HG03175 (cell line): ENCODE data around the gene CLDN10.
"Not testable (repeated sequence)": the region's sequence is repeated elsewhere in the genome, so short reads cannot be mapped to it uniquely, and the experiment has no call there.

Experiments used
- ATAC-seq: cut with Tn5 transposase; IDR thresholded peaks from one replicate; pipeline ENCODE4 v1.9.1; 2021; ENCODE audit warnings: mild to moderate bottlenecking, moderate library complexity; ENCODE audit not compliant: unreplicated experiment

Gene CLDN10

DNA sequence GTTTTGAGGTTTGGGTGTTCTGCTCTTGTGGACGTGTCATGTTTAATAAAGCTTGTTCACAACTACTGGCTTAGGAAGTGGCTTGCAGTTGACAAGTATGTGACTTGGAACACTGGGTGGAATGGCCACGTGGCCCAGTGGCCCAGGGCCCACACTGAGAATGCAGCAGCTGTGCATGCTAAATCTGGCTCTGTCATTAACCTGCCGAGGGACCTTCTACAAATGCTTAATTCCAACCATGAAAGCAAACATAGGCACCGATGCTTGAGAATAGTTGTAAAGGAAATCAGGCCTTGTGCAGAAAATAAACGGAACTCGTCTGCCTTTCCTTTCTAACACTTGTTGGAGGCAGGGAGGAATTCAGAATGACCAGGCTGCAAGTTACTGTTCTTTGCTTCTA lies 11.6 kb upstream of the CLDN10 start:
- no peak for ATAC-seq

GRCh38 chr13:95541308-95541707 lies 11.2 kb upstream of the CLDN10 start:
- ATAC-seq = no peak

DNA sequence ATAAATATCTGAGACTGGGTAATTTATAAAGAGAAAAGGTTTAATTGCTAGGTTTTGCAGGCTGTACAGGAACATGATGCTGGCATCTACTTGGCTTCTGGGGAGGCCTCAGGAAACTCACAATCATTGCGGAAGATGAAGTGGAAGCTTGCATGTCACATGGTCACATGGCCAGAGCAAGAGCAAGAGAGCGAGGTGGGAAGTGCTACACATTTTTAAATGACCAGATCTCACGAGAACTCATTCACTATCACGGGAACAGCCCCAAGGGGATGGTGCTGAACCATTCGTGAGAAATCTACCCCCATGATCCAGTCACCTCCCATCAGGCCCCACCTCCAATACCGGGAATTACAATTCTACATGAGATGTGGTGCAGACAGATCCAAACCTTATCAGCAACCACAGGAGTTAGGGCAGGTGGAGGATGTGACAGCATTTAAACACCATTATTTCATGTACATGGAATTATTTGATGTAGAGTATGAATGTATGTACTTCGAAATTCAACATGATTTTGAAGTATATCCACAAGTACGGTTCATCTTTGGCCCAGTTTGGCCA lies 10.5 kb upstream of the CLDN10 start:
- no peak for ATAC-seq

DNA sequence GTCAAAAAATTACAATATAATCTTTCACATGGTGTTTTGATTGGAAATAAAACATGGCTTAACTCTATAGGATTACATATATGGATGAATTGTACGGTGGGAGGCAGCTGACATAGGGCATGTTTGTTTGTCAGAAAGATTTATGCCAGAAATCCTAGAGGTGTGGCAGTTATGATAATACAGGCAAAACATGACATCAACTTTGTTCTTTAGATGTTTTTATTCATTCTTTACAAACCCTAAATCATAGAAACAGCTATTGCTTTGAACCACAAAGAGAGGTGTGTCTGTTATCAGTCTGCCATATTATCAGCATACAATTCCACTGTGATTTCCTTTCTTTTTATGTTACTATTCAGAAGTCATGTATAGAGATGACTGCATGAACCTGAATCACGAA lies 8.2 kb upstream of the CLDN10 start:
- no peak for ATAC-seq

GRCh38 chr13:95546919-95547318 lies 5.6 kb upstream of the CLDN10 start:
- ATAC-seq = no peak

GRCh38 chr13:95547531-95548167 lies 4.9 kb upstream of the CLDN10 start:
- no peak for ATAC-seq

DNA sequence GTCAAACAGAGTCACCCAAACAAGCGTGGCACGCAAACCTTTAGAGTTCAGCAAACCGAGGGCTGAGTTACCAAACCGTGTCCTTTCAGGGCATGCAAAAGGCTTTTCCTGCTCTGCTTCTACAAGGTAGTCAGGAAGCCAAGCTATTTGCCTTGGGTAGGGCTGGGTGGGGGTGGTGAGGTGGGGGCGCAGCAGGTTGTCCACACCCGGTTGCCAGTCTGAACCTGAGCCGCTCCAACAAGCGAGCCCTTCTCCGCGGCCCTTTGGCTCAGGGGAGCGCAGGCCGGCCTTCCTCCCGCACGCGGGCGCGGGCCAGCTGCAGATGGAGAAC lies 347 bp upstream of the CLDN10 start:
- ATAC-seq = no peak

- ATAC-seq = no peak
Measured at GRCh38 chr13:95553581-95554385, 1.3 kb downstream of the CLDN10 start.

- no peak for ATAC-seq
Measured at GRCh38 chr13:95557013-95557412, 4.5 kb downstream of the CLDN10 start.

GRCh38 chr13:95559100-95559499 lies 6.6 kb downstream of the CLDN10 start:
- ATAC-seq = no peak

- ATAC-seq = no peak
Measured at GRCh38 chr13:95560387-95560786, 7.9 kb downstream of the CLDN10 start.

DNA sequence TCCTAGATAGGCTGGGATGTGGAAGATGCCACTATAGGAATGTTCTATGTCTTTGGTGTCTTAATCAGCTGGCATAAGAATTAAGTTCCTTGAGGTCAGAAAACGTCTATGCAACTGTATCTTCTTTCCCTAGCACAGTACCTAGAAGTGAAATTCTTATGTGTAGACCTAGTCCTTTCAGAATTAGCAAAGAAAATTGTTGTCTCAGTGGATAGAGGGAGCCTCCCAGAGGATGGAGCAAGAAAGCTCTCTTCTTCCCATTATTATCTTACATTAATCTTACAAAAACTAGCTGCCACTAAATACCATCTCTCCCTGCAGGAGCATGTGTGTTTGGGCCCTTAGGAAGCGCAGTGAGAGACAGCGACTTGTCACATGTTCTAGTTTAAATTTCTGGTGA lies 11.6 kb downstream of the CLDN10 start:
- ATAC-seq = no peak

DNA sequence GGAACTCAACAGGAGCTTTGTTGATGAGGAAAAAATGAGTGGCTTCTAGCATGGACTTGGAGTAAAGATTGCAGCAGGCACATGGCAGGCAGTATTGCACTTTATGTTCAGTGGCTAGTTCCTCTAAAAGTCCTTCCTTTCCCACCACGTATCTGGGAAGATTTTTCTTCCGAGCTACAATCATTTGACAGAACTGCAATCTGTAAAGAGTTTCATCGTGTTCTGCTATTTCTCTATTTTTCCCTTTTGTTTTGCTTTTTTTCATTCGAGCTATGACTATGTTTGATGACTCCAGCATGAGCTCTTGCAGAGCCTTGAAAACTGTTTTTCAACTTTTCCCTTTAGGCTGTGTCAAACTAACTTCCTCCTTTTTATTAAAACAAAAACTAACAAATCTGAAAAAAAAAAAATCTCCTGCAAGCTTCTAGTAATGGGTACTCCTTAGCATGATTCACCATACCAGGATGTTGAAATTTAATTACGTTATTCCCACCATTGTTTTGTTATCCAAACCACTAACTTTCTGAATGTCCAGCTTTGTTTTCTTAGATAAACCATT lies 12.3 kb downstream of the CLDN10 start:
- ATAC-seq = no peak

GRCh38 chr13:95565758-95566157 lies 13.2 kb downstream of the CLDN10 start:
- ATAC-seq = not testable (repeated sequence)

- ATAC-seq = no peak
Measured at GRCh38 chr13:95568131-95568530, 15.6 kb downstream of the CLDN10 start.

- ATAC-seq = no peak
Measured at GRCh38 chr13:95570016-95570415, 17.5 kb downstream of the CLDN10 start.

DNA sequence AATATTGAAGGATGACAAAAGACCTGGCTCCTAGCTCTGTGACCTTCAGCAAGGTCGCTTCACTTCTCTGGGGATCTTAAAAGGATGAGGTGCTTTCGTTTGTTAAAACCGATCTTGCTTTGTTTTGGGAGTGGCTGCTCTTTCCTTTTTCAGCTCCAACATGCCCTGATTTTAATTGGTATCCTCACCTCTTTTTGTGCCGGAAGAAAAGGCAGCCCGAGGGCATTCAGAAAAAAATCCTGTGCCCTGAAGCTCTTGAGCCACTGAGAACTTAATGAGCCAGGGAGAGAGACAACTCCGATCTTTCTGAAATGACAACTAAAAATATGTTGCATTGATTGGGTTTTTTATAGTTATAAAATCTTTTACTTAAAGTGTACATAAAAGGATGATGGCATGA lies 19.4 kb downstream of the CLDN10 start:
- no peak for ATAC-seq

DNA sequence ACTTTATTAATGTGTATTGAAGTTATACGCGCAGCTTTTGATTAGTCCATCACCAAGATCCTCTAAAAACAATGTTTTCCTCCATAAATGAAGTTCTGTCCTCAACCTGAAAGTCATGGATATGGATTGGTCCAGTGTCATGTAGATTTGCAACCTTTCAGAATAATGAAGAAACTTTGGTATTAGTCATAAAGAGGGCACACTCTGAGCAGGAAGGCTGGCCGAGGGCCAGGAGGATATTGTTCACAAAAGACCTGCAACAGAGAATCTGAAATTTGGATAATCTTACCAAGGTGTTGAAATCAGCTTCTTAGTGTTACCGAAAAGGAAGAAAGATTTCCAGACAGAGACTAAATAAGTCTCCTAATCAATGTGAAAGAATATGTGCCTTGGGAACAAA lies 20.7 kb downstream of the CLDN10 start:
- no peak for ATAC-seq

- ATAC-seq = peak; percentile 86
Measured at GRCh38 chr13:95579303-95579702, 26.8 kb downstream of the CLDN10 start.

- ATAC-seq = no peak
Measured at GRCh38 chr13:95585867-95586266, 33.3 kb downstream of the CLDN10 start.

GRCh38 chr13:95588134-95588533 lies 35.6 kb downstream of the CLDN10 start:
- ATAC-seq = no peak

DNA sequence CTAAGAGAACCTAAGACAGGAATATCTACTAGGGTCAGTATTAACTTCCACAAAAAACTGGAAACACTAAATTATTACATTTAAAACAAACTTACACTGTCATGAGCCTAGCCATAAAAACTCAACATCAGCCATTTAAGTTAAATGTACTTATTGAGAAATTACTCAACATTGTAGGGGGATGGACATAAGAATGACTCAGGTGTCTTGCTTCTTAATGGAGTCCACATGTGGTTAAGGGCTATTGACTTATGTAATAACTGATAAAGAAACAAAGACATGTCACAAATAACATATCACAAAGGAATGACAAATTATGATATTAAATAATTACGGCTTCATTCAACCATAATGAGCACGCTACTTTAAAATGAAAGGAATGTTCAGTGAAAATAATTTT lies 36.2 kb downstream of the CLDN10 start:
- no peak for ATAC-seq
